KOPT-K1 (cell line): ENCODE data around the gene PVRIG.
"Not testable (repeated sequence)": the region's sequence is repeated elsewhere in the genome, so short reads cannot be mapped to it uniquely, and the experiment has no call there.

Experiments used
- H3K27ac ChIP-seq: fragments of 200-600 bp; sonication (generic); 2 replicates; pipeline ENCODE4 v1.5.1; 2016; ENCODE audit warnings: antibody characterized with exemption, mild to moderate bottlenecking, low read depth, low read length; ENCODE audit not compliant: poor library complexity, severe bottlenecking
- H3K36me3 ChIP-seq: fragments of 200-600 bp; sonication (generic); 2 replicates; pipeline ENCODE4 v1.5.1; 2017; ENCODE audit warnings: antibody characterized with exemption, mild to moderate bottlenecking, low read length, moderate library complexity; ENCODE audit not compliant: insufficient read depth
- H3K9me3 ChIP-seq: fragments of 200-600 bp; sonication (generic); 2 replicates; pipeline ENCODE4 v1.5.1; 2017; ENCODE audit warnings: antibody characterized with exemption, low read length, mild to moderate bottlenecking; ENCODE audit not compliant: insufficient read depth, poor library complexity, severe bottlenecking

Gene PVRIG

DNA sequence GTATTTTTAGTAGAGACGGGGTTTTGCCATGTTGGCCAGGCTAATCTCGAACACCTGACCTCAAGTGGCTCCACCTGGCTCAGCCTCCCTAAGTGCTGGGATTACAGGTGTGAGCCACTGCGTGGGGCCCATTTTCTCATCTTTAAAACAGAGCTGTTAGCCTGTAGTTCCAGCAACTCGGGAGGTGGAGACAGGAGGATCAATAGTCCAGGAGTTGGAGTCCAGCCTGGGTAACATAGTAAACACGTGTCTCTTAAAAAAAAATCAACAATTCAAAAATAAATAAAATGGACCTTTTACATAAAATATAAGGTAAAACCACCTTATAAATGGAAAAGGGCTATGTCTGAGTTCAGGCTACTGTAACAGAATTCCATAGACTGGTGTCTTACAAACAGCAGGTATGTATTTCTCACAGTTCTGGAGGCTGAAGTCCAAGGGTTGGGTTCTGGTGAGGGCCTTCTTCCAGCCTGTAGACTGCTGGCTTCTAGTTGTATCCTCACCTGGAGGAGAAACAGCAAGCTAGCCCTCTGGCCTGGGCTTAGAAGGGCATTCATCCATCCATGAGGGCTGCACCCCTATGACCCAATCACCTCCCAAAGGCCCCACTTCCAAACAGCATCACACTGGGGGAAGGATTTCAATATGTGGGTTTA is 7.0 kb upstream of the PVRIG start:
- H3K27ac ChIP-seq, result peak overlapping the region; percentile 29
- no peaks in the 10 kb centered on the region for H3K36me3 ChIP-seq
- H3K9me3 ChIP-seq, result no peaks in the 10 kb centered on the region

DNA sequence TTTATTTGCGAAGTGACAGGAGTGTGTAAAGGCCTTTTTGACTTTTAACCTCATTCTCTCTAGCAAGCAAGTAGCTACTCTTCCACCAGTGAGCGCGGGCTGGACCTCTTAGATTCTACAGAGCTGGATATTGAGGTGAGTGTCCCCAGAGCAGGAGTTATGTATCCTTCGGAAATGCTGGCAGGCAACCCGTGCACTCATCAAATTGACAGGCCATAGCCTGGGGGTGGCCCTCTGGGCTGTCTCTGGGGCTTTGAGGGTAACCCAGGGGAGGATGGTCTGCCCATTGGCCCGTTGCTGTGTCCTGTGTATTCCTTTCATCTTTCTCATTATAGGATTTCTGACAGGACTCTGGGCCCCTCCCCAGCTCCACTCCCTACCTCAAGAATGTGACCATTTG is 6.1 kb upstream of the PVRIG start:
- Histone ChIP-seq H3K36me3 (no peaks in the 10 kb centered on the region), H3K9me3 (no peaks in the 10 kb centered on the region)

DNA sequence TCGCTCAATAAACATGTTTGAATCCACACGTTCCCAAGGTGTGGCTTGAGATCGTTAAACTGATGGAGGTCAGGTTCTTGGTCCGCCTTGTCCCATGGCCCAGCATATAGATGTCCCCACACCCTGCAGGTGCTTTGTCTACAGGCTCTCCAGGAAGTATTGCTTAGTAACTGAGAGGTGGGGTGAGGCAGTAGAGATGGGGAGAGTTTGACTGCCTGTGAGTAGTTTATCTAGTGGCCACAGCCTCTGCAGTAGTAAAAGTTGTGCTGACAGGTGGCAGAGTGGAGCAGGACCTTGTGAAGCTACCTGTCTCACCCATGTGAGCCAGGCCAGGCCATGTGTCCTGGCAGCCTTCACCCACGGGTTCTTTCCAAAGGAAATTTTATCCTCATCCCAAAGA is 5.4 kb upstream of the PVRIG start:
- H3K36me3 ChIP-seq, result not testable (repeated sequence)
- H3K27ac ChIP-seq, result peak overlapping the region; percentile 27

More for the DNA sequence above, 6.1 kb upstream of the PVRIG start:
- peak overlapping the region; percentile 29 for H3K27ac ChIP-seq

DNA sequence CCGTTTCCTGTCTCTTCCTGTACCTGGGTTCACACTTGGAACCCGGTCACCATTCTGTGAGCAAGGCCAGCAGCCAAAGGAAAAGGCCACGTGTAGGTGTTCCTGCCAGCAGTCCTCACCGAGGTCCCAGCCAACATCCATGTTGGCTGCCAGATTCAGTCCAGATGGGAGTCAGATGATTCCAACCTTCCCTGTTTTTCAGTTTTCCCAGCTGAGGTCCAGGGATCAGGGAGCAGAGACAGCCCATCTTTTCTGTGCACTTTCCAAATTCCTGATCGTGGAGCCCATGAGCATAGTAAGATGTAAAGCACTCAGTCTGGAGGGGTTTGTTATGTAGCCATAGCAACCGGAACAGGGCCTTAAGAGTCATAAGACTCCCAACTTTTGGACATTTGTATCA is 3.9 kb upstream of the PVRIG start:
- Histone ChIP-seq H3K36me3 (0 out of 2 replicates have a peak, but pooled peaks cover 5% of the 10 kb centered on the region), H3K27ac (peak overlapping the region; percentile 40), H3K9me3 (no peaks in the 10 kb centered on the region)

More for the DNA sequence above, 5.4 kb upstream of the PVRIG start:
- H3K9me3 ChIP-seq, result not testable (repeated sequence)

DNA sequence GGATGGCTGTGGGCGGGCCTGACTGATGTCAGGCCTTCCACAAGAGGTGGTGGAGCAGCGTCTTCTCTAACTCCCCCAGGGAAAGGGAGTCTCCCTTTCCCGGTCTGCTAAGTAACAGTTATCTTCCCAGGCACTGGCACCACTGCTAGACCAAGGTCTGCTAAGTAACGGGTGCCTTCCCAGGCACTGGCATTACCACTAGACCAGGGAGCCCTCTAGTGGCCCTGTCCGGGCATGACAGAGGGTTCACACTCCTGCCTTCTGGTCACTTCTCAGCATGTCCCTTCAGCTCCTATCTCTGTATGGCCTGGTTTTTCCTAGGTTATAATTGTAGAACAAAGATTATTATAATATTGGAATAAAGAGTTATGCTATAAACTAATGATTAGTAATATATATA is 1.8 kb upstream of the PVRIG start:
- not testable (repeated sequence) for H3K9me3 ChIP-seq
- H3K27ac ChIP-seq, result peak overlapping the region; percentile 86
- H3K36me3 ChIP-seq, result peaks cover 22% of the 10 kb centered on the region

DNA sequence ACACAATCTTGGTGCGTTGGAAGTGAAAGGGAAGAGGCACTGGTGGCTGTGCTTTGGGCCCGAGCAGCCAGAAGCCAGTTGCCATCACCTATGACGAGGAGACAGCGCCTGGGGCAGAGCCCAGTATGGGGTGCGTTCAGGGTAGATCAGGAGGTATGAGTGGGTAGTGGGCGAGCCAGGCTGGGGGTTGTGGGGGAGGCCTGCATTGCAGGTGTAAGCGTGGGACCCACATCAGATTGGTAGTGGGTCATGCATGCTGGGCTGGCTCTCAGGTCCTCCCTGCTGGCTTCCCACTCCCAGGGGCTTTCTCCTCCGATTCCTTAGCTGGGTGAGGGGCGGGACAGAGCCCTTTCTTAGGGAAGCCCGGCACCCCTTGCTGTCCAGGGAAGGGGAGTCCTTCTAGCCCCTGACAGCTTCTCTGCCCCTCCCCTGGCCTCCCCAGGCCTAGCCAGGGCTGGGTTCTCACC is 445 bp upstream of the PVRIG start:
- H3K27ac ChIP-seq, result peak overlapping the region; percentile 100
- H3K9me3 ChIP-seq, result no peaks in the 10 kb centered on the region
- H3K36me3 ChIP-seq, result peaks cover 35% of the 10 kb centered on the region

DNA sequence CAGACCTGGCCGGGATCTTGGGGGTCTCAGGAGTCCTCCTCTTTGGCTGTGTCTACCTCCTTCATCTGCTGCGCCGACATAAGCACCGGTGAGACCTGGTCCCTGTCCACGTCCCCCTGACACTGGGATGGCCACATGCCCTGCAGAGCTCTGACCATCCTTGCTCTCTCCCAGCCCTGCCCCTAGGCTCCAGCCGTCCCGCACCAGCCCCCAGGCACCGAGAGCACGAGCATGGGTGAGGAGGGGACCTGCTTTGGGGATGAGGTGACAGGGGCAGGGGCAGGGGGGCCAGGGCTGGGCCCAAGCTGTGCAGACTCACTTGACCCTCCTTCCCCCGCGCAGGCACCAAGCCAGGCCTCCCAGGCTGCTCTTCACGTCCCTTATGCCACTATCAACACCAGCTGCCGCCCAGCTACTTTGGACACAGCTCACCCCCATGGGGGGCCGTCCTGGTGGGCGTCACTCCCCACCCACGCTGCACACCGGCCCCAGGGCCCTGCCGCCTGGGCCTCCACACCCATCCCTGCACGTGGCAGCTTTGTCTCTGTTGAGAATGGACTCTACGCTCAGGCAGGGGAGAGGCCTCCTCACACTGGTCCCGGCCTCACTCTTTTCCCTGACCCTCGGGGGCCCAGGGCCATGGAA is 959 bp downstream of the PVRIG start:
- H3K27ac ChIP-seq, result peak overlapping the region; percentile 100
- H3K36me3 ChIP-seq, result peaks cover 49% of the 10 kb centered on the region
- H3K9me3 ChIP-seq, result no peaks in the 10 kb centered on the region

DNA sequence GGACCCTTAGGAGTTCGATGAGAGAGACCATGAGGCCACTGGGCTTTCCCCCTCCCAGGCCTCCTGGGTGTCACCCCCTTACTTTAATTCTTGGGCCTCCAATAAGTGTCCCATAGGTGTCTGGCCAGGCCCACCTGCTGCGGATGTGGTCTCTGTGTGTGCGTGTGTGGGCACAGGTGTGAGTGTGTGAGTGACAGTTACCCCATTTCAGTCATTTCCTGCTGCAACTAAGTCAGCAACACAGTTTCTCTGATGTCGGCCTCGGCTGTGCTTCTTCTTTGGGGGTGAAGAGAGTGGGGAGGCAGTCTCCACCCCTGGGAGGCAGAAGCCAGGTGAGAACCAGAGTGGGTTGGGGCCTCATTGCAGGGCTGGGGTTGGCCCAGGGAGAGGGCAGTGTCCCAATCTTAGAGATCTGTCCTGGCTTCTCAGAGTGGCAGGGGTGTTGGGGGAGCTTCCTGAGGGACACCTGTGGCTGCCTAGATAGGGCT is 1.5 kb downstream of the PVRIG start:
- Histone ChIP-seq H3K36me3 (peaks cover 55% of the 10 kb centered on the region), H3K9me3 (no peaks in the 10 kb centered on the region), H3K27ac (peak overlapping the region; percentile 100)

DNA sequence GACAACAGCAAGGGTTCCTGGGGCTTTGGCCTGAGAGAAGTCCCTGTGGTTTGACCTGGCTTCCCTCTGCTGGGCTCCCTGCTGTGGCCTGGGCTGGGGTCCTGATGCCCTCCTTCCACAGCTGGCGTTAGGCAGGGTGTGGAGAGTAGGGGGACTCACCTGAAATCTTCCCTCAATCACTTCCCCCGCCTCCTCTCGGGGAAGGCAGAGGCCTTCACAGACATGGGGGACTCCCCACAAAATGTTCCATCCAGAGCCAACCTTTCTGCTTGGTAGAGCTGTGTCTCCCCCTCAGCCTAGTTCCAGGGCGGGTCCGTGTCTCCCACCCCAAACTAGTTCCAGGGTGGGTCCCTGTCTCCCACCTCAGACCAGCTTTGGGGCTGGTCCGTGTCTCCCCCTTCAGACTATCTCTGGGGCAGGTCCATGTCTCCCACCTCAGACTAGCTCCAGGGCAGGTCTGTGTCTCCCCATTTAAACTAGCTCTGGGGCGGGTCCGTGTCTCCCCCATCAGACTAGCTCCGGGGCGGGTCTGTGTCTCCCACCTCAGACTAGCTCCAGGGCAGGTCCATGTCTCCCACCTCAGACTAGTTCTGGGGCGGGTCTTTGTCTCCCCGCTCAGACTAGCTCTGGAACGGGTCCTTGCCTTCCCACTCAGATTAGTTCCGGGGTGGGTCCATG is 2.2 kb downstream of the PVRIG start:
- no peaks in the 10 kb centered on the region for H3K9me3 ChIP-seq
- H3K36me3 ChIP-seq, result peaks cover 61% of the 10 kb centered on the region
- H3K27ac ChIP-seq, result peak overlapping the region; percentile 100

DNA sequence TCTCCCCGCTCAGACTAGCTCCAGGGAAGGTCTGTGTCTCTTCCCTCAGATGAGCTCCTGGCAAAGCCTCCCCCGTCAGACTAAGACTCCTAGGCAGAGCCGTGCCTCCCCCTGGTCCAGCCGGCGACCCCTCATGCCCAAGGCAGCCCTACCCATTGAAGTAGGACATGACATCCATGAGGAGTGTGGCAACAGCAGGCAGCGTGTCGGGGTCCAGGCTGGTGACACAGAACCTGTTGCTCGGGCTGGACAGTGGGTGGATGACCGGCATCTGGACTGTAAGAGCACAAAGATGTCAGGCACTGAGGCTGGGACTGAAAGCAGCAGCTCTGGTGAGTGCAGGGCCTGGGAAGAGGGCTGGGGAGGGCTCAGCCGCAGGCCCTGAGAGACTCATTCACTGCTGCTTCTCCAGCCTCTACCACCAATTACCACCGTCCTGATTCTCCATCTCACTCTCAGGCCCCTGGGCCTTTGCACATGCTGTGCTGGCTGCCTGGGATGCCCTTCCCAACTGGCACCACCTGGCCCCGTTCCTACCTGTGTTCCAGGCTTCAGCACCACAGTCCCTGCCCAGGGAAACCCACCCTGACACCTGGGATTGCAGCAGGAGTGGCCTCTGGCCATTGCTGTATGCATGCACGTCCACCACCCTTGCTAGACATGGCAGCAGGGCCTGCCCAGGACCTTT is 2.8 kb downstream of the PVRIG start:
- Histone ChIP-seq H3K27ac (peak overlapping the region; percentile 100), H3K9me3 (no peaks in the 10 kb centered on the region), H3K36me3 (peaks cover 68% of the 10 kb centered on the region)

DNA sequence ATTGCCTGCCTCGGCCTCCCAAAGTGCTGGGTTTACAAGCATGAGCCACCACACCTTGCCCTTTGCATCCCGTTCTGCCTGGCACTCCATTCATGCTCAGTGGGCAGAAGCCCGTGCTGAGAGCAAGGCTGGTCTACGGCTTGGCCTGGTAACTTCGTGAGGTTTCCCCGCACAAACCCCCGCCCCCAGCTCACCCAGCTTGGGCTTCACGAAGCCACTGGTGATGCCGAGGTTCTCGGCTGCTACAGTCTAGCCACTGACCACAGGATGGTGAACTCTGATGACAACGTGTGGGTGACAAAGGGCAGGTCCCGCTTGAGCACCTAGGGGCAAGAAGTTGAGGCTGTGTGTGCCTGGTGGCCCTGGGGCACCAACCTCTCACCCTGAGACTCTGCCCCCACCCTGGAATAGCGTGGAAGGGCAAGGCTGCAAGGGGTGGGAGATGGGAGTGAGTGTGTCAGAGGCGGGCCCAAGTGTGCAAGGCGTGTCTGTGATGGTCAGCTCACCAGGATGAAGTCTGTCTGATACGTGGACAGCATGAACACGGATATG is 3.7 kb downstream of the PVRIG start:
- H3K27ac ChIP-seq, result peak overlapping the region; percentile 100
- H3K9me3 ChIP-seq, result not testable (repeated sequence)
- peaks cover 76% of the 10 kb centered on the region for H3K36me3 ChIP-seq

DNA sequence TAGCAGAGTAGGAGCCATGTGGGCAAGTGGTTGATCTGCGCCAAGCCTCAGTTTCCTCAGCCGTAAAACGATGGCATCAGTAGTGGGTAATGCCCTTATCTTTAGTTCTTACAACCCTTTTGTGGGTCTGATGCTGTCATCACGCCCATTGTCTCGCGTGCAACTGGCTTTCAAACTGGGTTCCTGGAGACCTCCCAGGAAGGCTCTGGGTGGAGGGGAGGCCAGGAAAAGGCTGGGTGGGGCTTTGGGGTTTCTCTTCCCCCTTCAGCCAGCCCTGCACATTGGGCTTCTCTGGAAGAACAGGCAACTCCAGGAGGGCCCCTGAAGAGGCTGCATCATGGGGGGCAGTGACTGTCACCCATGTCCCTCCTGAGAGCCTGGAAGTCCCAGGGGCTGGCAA is 5.1 kb downstream of the PVRIG start:
- H3K36me3 ChIP-seq, result peaks cover 82% of the 10 kb centered on the region
- H3K27ac ChIP-seq, result peak overlapping the region; percentile 30
- not testable (repeated sequence) for H3K9me3 ChIP-seq

DNA sequence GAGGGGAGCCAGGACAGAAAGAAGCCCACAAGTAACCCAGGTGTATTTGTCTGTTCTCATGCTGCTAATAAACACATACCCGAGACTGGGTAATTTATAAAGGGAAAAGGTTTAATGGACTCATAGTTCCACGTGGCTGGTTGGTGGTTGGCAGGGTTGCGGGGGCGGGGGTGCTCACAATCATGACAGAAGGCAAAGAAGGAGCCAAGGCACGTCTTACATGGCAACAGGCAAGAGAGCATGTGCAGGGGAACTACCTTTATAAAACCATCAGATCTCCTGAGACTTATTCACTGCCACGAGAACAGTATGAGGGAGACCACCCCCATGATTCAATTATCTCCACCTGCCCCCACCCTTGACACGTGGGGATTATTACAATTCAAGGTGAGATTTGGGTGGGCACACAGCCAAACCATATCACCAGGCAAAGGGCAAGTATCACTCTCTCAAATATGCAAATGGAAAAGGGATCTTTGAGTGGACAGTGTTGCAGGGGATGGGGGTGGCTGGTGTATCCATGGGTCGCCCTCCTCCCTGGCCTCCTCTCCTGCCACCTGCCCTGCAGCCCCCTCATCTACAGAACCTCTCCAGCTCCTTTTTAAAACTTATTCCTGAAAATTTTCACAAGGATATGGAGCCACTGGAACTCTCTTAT is 15.0 kb downstream of the PVRIG start:
- not testable (repeated sequence) for H3K27ac ChIP-seq, H3K9me3 ChIP-seq
- H3K36me3 ChIP-seq, result peaks cover 34% of the 10 kb centered on the region

DNA sequence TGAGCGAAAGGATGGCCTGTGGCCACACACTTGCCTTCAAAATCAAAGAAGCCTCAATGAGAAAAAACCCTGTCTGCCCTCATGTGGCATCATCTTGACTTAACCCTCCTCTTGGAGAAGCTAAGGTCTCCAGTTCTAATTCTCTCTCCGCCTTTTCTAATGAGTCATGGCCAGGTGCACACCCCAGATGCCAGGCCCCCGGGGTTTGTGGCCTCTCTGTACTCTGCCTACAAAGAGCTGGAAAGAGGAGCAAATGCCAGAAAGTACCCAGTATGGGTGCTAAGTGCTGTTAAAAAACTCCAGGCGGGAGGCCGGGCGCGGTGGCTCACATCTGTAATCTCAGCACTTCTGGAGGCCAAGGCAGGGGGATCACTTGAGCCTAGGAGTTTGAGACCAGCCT is 20.2 kb downstream of the PVRIG start:
- H3K9me3 ChIP-seq, H3K36me3 ChIP-seq, H3K27ac ChIP-seq: not testable (repeated sequence)
